Forelimb muscle (tissue), 1 donor: ENCODE data around the gene SLC39A7. TPM values are rescaled to one million over a fixed set of nuclear protein-coding genes. Genes with fewer than 3 reads are reported as not detected.
"Not testable (repeated sequence)": the region's sequence is repeated elsewhere in the genome, so short reads cannot be mapped to it uniquely, and the experiment has no call there.

Experiments used
- DNase-seq: peaks from one replicate; pipeline ENCODE4 v3.0.0-alpha.2; 2013; ENCODE audit warnings: low read depth
- polyA plus RNA-seq: library from polyadenylated mRNA; unstranded; fragments of 120-200 nt; gene quantifications from one replicate; pipeline ENCODE4 v1.2.1, GENCODE V29; 2013; ENCODE audit not compliant: insufficient read length

The SLC39A7 gene
- polyA plus RNA-seq, 1 donor = 75.0 TPM

DNA sequence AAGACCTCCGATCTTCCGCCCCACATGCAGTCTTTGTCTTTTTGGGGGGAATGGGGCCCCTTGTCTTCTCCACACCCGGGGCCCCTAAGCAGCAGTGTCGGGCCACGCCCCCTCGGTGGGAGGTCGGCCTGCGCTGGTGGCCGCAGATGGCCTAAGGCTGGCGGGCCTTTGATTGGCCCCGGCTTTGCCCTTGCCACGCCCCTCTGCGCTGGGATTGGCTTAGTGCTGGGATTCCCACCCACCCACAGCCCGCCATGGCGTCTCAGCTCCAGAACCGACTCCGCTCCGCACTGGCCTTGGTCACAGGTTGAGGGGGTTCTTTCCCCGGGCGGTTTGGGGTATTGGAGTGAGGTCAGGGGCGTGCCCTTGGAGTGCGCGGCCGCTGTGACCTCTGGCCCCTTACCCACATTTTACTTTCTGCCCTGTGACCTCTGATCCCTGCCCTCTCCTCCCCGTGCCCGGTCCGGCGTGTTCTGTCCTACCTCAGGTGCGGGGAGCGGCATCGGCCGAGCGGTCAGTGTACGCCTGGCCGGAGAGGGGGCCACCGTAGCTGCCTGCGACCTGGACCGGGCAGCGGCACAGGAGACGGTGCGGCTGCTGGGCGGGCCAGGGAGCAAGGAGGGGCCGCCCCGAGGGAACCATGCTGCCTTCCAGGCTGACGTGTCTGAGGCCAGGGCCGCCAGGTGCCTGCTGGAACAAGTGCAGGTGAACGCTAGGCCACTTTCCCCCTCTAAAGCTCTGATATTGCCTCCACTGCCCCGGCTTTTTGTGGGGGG, 3.9 kb downstream of the SLC39A7 start, which contains the start of gene HSD17B8:
HSD17B8 (plus strand) TSS at position 241 of the 776 bp plus-strand sequence; CDS start at position 255, 14 bp downstream.
- DNase-seq = peak; percentile 70

- DNase-seq = no peak
Observed at GRCh38 chr6:33205191-33206026, 4.7 kb downstream of the SLC39A7 start.

- no peak for DNase-seq
Observed at GRCh38 chr6:33206027-33206863, 5.6 kb downstream of the SLC39A7 start.

DNA sequence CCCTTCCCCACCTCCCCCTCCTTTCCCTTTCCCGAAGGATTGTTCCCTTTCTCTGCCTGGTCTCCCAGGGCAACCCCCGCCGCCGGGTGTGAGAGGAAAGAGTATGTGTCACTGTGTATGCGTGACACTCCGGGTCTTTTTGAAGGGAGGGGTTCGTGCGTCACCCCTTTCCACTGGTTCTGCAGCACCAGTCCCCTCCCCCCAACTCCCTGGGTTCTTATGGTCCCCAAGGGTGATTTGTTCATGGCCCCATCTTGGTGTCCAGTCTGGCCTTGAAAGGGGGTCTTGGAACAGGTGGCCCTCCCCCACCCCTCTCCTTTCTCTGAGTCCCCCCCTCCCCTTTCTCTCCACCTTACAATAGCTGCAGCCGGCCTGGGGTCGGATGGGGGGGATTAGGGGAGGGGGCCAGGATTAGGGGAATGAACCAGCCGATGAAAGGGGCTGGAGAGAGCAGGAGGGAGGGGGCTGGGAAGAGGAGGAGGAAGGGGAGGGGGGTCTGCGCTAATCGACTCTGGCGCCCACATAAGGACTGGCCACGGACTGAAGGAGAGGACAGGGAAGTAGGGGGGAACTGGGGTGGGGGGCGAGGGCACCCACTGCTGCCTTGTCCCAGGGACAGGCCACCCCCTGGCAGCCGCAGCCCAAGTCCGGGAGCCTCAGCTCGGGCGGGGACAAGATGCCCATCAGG, 6.3 kb downstream of the SLC39A7 start:
- no peak for DNase-seq

- DNase-seq = no peak
Observed at GRCh38 chr6:33207552-33208090, 7.0 kb downstream of the SLC39A7 start.

- no peak for DNase-seq
Observed at GRCh38 chr6:33208091-33208967, 7.7 kb downstream of the SLC39A7 start, which contains the start of gene RING1. Gene RING1 (plus strand): TSS chr6:33208500. CDS start chr6:33208823, 323 bp downstream.

- no peak for DNase-seq
Observed at GRCh38 chr6:33209856-33210255, 9.2 kb downstream of the SLC39A7 start.

- DNase-seq = no peak
Observed at GRCh38 chr6:33211136-33211535, 10.5 kb downstream of the SLC39A7 start.

DNA sequence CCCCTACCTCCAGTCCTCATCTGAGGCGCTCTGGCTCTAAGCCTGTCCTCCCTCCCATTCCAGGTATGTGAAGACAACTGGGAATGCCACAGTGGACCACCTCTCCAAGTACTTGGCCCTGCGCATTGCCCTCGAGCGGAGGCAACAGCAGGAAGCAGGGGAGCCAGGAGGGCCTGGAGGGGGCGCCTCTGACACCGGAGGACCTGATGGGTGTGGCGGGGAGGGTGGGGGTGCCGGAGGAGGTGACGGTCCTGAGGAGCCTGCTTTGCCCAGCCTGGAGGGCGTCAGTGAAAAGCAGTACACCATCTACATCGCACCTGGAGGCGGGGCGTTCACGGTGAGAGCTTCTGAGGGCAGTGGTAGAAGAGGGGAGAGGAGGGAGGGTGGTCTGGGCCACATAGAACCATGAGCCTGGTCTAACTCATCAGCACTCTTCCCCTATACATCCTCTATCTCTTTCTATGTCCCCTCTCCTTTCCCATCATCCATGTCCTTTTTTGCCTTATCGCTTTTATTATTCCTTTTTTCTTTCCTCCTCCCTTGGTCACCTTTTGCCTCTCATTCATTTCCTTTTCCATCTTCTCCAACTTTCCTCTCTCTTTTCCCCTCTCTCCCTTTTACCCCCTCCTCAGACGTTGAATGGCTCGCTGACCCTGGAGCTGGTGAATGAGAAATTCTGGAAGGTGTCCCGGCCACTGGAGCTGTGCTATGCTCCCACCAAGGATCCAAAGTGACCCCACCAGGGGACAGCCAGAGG, 11.2 kb downstream of the SLC39A7 start:
- DNase-seq = no peak

GRCh38 chr6:33212857-33213165, 12.1 kb downstream of the SLC39A7 start:
- no peak for DNase-seq

DNA sequence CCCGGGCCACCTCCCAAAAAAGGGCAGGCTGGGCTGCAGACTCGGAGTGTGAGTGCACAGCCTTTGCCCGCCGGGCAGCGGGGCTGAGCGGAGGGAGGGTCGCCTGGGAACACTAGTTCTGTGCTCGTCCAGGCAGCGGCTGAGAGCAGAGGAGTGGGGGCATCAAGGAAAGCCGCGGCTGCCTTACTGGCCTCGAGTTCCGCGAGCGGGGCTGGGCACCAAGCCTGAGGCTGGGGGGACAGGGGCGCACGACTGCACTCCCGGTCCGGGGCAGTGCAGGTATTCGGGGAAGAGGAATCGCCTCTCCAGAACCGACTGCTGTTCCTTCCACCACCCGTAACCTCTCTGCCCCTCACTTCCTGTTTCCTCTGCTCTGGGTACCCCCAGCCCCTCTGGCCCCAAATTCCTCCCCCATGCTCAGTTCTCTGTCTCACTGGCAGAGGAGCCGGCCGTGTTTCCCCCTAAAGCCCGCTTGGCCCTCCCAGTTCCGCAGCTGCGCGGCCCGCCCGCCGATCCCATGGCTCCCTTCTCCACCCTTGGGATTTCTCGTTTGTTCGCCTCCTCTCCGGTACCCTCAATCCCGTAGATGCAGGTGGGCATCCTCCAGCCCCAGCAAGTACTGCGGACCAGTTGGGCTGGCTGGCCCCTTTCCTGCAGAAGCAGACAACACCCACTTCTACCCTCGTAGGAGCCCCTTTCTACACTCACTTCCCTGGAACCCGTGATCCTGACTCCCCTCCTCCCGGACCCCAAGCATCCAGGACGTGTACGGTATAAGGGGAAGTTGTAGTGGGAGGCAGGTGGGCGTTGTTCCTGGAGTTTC, 12.7 kb downstream of the SLC39A7 start:
- DNase-seq = no peak

DNA sequence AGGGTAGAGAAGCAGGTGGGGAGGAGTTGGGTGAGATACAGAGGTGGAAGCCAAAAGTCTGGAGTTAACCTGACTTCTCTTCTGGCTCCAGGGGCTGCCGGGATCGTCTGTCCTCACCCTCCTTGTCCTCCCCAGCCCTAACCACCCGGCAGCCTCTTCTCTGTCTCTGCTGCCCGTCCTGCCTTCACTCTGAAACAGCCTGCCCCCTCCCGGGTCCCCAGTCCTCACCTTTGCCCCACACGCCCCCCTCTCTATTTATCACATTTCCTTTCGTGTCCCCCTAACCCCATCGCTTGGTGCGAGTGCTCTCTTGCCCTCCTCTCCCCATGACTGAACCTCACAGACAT, 13.3 kb downstream of the SLC39A7 start:
- no peak for DNase-seq

DNA sequence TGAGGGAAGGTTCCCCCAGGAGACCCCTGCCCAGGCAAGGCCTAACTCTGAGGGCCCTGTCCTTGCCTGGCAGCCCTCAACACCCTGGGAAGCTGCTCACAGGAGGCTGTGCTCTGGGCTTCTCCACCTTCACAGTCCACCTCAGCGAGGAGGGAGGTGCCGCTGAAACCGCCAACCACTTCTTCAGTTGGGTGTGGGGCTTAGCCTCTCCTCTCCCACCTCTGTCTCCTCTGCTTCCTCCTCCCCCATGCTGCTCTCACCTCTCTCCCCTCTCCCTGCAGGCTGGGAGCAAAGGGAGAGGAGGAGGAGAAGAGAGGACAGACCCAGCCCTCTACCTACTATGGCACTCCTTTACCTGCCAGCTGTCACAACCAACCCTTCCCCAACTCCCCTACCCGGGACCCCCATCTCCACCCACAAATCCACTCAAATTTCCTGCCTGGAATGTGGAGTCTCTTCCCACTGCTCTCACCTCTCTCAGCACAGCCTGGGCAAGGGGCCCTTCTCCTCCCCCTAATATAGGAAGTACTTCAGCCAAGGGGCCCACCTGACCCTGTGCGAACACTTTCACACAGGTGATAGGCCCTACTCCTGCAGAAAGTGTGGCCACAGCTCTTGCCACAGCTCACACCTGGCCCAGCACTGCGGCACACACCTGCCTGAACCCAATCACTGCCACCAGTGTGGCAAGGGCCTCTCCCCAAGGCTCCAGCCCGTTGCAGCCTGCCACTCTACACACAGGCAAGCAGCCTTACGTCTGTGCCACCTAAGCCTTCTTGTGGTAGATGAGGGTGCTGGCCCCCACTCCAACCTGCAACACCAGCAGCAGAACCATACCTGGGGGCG, 14.8 kb downstream of the SLC39A7 start:
- DNase-seq = no peak

- DNase-seq = no peak
Observed at GRCh38 chr6:33216117-33216649, 15.5 kb downstream of the SLC39A7 start.

- no peak for DNase-seq
Observed at GRCh38 chr6:33217246-33217645, 16.6 kb downstream of the SLC39A7 start.

GRCh38 chr6:33217681-33218080, 17.0 kb downstream of the SLC39A7 start:
- DNase-seq = no peak

DNA sequence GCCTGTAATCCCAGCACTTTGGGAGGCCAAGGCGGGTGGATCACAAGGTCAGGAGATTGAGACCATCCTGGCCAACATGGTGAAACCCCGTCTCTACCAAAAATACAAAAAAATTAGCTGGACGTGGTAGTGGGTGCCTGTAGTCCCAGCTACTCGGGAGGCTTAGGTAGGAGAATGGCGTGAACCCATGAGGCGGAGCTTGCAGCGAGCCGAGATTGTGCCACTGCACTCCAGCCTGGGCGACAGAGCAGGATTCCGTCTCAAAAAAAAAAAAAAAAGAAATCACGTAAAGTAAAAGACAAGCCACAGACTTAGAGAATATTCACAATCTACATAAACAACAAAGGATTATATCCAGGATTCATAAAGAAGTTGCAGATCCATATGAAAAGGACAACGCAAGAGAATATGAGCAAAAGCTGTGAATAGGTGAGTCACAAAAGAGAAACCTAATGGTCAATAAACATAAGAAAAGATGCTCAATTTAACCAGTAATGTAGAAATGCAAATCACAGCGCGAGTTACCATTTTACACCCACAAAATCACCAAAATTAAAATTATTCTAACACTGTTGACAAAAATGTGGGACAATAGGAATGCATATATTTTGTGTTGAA, 25.9 kb downstream of the SLC39A7 start:
- not testable (repeated sequence) for DNase-seq
